Lung (tissue), 12 donors: ENCODE measurements around the gene CA10. TPM values are rescaled to one million over a fixed set of nuclear protein-coding genes. Genes with fewer than 3 reads are reported as not detected.

ENCODE experiments used
- ATAC-seq: fragments of 200-7000 bp; cut with Tn5 transposase; one replicate; pipeline ENCODE4 v1.9.1; 2020; ENCODE audit warnings: moderate number of reproducible peaks; ENCODE audit not compliant: insufficient read depth, low FRiP score
- DNase-seq, 3 donors: peaks; one replicate each; pipeline ENCODE4 v3.0.0-alpha.2; 2013 to 2017
- H3K27ac ChIP-seq, 2 donors: one replicate each; pipeline ENCODE4 v1.5.1; 2013; ENCODE audit warnings: mild to moderate bottlenecking in 2 of 2, moderate library complexity in 2 of 2, control low read depth in 1 of 2, inconsistent platforms in 1 of 2, low read depth in 1 of 2, low read length in 1 of 2
- H3K27me3 ChIP-seq, 3 donors: one replicate each; pipeline ENCODE4 v1.5.1; 2013; ENCODE audit warnings: low read length in 2 of 3; ENCODE audit not compliant: control insufficient read depth in 3 of 3, insufficient read depth in 3 of 3
- H3K36me3 ChIP-seq, 4 donors: one replicate each; pipeline ENCODE4 v1.5.1; 2013; ENCODE audit warnings: low read length in 4 of 4, mild to moderate bottlenecking in 1 of 4, moderate library complexity in 1 of 4; ENCODE audit not compliant: control insufficient read depth in 4 of 4, insufficient read depth in 4 of 4
- H3K4me1 ChIP-seq, 5 donors: one replicate each; pipeline ENCODE4 v1.5.1; 2013; ENCODE audit warnings: low read length in 5 of 5, mild to moderate bottlenecking in 2 of 5, moderate library complexity in 1 of 5; ENCODE audit not compliant: control insufficient read depth in 5 of 5, insufficient read depth in 5 of 5
- H3K4me3 ChIP-seq: one replicate; pipeline ENCODE4 v1.5.1; 2013; ENCODE audit warnings: mild to moderate bottlenecking, control low read depth, moderate library complexity
- H3K9ac ChIP-seq, 2 donors: one replicate each; pipeline ENCODE4 v1.5.1; 2013; ENCODE audit warnings: low read length in 2 of 2, control low read depth in 1 of 2; ENCODE audit not compliant: insufficient read depth in 1 of 2
- H3K9me3 ChIP-seq, 4 donors: one replicate each; pipeline ENCODE4 v1.5.1; 2013; ENCODE audit warnings: low read length in 3 of 4, mild to moderate bottlenecking in 1 of 4, moderate library complexity in 1 of 4; ENCODE audit not compliant: control insufficient read depth in 4 of 4, insufficient read depth in 3 of 4
- WGBS, 2 donors: extraction: QIAGEN DNeasy Blood & Tissue Kit; methylation state at CpG; one replicate each; pipeline ENCODE4 v1.1.7; 2013; 5-methylcytosine and 5-hydroxymethylcytosine counted together
- polyA plus RNA-seq, 2 donors: library from polyadenylated mRNA; stranded (reverse); fragments of 200-250 nt; gene quantifications; one replicate each; pipeline ENCODE4 v1.2.1, GENCODE V29; 2013
- total RNA-seq, 2 donors: library from RNA; depleted of rRNA in 1 of 2; stranded (reverse); fragments of >200 nt in 1 of 2; gene quantifications; one replicate each; pipeline ENCODE4 v1.2.1, GENCODE V29; 2014 to 2021
- TF ChIP-seq, protein P1 (sequence below): IDR thresholded peaks from 2 replicates; pipeline ENCODE4 v1.5.1; 2012; ENCODE audit warnings: mild to moderate bottlenecking; ENCODE audit errors: control extremely low read depth, extremely low read depth
- donor health status: control.
- donor health status: control.
- donor health status: Bipolar disorder and iron deficiency.
- donor health status: healthy.
- donor health status: DM: yes; HTN: yes; CAD: no.

Gene CA10
- total and polyA plus RNA-seq, 4 donors = 0.04 to 0.17 TPM; not detected in 2

DNA sequence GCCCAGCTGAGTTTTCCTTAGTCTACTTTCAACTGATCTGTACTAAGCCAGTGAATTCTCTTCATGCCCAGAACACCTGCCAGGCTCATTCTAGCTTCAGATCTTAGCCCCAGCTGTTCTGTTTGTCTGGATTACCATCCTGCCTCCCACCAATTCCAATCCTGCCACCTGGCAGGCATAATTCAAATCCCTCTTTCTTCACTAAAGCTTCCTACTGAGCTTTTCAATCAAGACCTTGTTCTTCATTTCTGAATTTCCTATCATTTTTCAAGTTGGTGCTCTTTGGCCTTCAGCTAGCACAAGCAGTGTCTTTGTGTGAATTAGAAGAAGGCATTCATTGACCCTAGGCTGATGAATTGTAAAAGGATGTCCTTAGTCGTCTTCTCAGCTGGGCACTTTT, 540.5 kb downstream of the CA10 start:
- no peaks in the 10 kb centered on the region for H3K4me1 ChIP-seq
- TF ChIP-seq, protein P1, sequence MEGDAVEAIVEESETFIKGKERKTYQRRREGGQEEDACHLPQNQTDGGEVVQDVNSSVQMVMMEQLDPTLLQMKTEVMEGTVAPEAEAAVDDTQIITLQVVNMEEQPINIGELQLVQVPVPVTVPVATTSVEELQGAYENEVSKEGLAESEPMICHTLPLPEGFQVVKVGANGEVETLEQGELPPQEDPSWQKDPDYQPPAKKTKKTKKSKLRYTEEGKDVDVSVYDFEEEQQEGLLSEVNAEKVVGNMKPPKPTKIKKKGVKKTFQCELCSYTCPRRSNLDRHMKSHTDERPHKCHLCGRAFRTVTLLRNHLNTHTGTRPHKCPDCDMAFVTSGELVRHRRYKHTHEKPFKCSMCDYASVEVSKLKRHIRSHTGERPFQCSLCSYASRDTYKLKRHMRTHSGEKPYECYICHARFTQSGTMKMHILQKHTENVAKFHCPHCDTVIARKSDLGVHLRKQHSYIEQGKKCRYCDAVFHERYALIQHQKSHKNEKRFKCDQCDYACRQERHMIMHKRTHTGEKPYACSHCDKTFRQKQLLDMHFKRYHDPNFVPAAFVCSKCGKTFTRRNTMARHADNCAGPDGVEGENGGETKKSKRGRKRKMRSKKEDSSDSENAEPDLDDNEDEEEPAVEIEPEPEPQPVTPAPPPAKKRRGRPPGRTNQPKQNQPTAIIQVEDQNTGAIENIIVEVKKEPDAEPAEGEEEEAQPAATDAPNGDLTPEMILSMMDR = no peak
- H3K27ac ChIP-seq = no peak overlapping the region
- DNase-seq (no peak), ATAC-seq (no peak)
- peaks cover 0 to 3% (median 0%) of the 10 kb centered on the region in 3 donors for H3K27me3 ChIP-seq
- no peaks in the 10 kb centered on the region for H3K36me3 ChIP-seq
- H3K9me3 ChIP-seq = no peaks in the 10 kb centered on the region
- 67 to 84% methylated on average over 1 of the region's 1 CpG for WGBS, 2 donors
- H3K4me3 ChIP-seq = no peak overlapping the region
- H3K9ac ChIP-seq = no peak overlapping the region

DNA sequence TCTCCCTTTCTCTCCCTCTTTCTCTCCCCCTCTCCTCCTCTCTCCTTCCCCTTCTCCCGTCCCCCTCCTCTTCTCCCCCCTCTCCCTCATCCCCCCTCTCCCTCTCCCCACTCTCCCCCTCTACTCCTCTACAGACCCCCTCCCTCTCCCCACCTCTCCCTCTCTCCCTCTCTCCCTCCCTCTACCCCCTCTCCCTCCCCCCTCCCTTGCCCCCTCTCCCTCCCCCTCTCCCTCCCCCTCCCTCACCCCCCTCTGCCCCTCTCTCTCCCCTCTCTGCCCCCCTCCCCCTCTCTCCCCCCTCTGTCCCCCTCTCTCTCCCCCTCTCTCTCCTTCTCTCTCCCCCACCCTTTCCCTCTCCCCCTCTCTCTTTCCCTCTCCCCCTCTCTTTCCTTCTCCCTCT, 545.3 kb downstream of the CA10 start:
- TF ChIP-seq, protein P1 = no peak
- Histone ChIP-seq H3K4me1 (no peaks in the 10 kb centered on the region), H3K27me3 (peaks cover 0 to under 1% (median 0%) of the 10 kb centered on the region in 3 donors), H3K4me3 (no peak overlapping the region), H3K27ac (no peak overlapping the region), H3K9me3 (no peaks in the 10 kb centered on the region), H3K36me3 (no peaks in the 10 kb centered on the region), H3K9ac (no peak overlapping the region)
- ATAC-seq = no peak
- no peak for DNase-seq
- 72 to 75% methylated on average over 1 of the region's 1 CpG for WGBS, 2 donors

DNA sequence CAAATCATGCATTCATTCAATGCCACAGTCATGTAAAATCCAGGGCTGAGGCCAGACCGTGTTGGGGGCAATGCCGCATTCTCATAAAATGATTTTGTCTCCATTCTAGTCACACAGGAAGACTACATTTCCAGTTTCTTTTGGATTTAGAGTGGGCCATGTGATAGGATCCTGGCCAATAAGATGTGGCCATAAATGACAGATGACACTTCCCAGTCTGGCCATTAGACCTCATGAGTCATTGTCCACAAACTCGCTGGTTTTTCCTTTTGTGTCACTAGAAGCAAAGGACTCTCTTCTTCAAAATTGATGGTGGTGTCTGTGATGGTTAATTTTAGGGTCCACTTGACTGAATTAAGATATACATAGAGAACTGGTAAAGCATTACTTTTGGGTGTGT, 545.8 kb downstream of the CA10 start:
- DNase-seq (no peak), ATAC-seq (no peak)
- TF ChIP-seq, protein P1 = no peak
- Histone ChIP-seq H3K27ac (no peak overlapping the region), H3K4me1 (no peaks in the 10 kb centered on the region), H3K9me3 (no peaks in the 10 kb centered on the region), H3K9ac (no peak overlapping the region), H3K36me3 (no peaks in the 10 kb centered on the region), H3K4me3 (no peak overlapping the region), H3K27me3 (no peaks in the 10 kb centered on the region)
- 82 to 86% methylated on average over 3 of the region's 3 CpGs for WGBS, 2 donors

DNA sequence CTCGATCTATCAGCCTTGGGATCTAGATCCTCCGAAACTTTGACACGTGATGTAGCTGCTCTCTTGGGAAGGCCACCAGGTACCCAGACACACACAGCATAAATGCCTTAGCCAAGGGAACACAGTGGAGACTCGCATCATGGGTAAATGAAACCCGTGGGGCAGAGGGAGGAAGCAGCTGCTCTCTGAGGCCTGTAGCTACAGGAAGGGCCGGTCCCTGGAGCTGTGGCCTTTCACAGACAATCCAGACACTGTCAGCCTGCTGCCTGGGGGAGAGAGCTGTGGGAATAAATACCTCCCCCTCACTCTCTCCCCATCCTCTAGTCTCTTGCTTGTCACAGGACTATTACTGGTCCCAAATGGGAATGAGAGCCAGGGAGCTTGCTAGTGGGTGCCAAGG, 546.9 kb downstream of the CA10 start:
- TF ChIP-seq, protein P1 = no peak
- no peaks in the 10 kb centered on the region for H3K4me1 ChIP-seq
- WGBS, 2 donors = 60 to 68% methylated on average over 6 of the region's 6 CpGs
- no peak overlapping the region for H3K9ac ChIP-seq
- H3K27me3 ChIP-seq = no peaks in the 10 kb centered on the region
- no peaks in the 10 kb centered on the region for H3K36me3 ChIP-seq
- H3K27ac ChIP-seq = no peak overlapping the region
- no peak overlapping the region for H3K4me3 ChIP-seq
- H3K9me3 ChIP-seq = no peaks in the 10 kb centered on the region
- ATAC-seq = no peak
- peak in 2 of 3 donors; percentile 11 to 19 for DNase-seq
